Suprapubic skin (tissue), 4 donors: ENCODE results near the gene GNG4. TPM values are rescaled to one million over a fixed set of nuclear protein-coding genes. Genes with fewer than 3 reads are reported as not detected.

Source experiments
- DNase-seq, 2 donors: peaks; one replicate each; pipeline ENCODE4 v3.0.0-alpha.2; 2019; ENCODE audit warnings: low spot score in 2 of 2
- H3K27ac ChIP-seq: fragments of 200-600 bp; sonication (generic); one replicate; pipeline ENCODE4 v1.5.1; 2019
- H3K27me3 ChIP-seq: fragments of 200-600 bp; sonication (generic); one replicate; pipeline ENCODE4 v1.5.1; 2019
- H3K36me3 ChIP-seq: fragments of 200-600 bp; sonication (generic); one replicate; pipeline ENCODE4 v1.5.1; 2019
- H3K4me1 ChIP-seq: fragments of 200-600 bp; sonication (generic); one replicate; pipeline ENCODE4 v1.5.1; 2019
- H3K4me3 ChIP-seq: fragments of 200-600 bp; sonication (generic); one replicate; pipeline ENCODE4 v1.5.1; 2019; ENCODE audit warnings: mild to moderate bottlenecking
- H3K9me3 ChIP-seq: fragments of 200-600 bp; sonication (generic); one replicate; pipeline ENCODE4 v1.5.1; 2019
- EP300 ChIP-seq: sonication (generic); formaldehyde crosslinking; IDR thresholded peaks from one replicate; pipeline ENCODE4 v1.6.1; 2017; ENCODE audit warnings: antibody characterized with exemption
- POLR2A ChIP-seq, 2 donors: fragments of 450-650 bp; IDR thresholded peaks; one replicate each; pipeline ENCODE4 v1.6.1; 2017; ENCODE audit warnings: antibody characterized with exemption in 2 of 2, mild to moderate bottlenecking in 2 of 2, moderate library complexity in 2 of 2
- POLR2AphosphoS5 ChIP-seq, 3 donors: sonication (generic); formaldehyde crosslinking; IDR thresholded peaks; one replicate each; pipeline ENCODE4 v1.6.1; 2017; ENCODE audit warnings: antibody characterized with exemption in 3 of 3
- WGBS: methylation state at CpG from one replicate; pipeline ENCODE4 v1.1.5; 2018; 5-methylcytosine and 5-hydroxymethylcytosine counted together
- total RNA-seq, 4 donors: library from RNA; depleted of rRNA; stranded (reverse); fragments of >200 nt; gene quantifications; one replicate each; pipeline ENCODE4 v1.1.0, GENCODE V29; 2016
- TF ChIP-seq, protein P1 (sequence below), 2 donors: fragments of 200-600 bp in 1 of 2; fragments of 450-650 bp in 1 of 2; sonication (generic) in 1 of 2; IDR thresholded peaks; one replicate each; pipeline ENCODE4 v1.5.1; 2016 to 2019; ENCODE audit warnings: antibody characterized with exemption in 2 of 2, mild to moderate bottlenecking in 1 of 2, moderate library complexity in 1 of 2

Gene GNG4
- total RNA-seq, 4 donors from 2014 or later = 0.13 to 0.76 (median 0.72) TPM; not detected in 1

DNA sequence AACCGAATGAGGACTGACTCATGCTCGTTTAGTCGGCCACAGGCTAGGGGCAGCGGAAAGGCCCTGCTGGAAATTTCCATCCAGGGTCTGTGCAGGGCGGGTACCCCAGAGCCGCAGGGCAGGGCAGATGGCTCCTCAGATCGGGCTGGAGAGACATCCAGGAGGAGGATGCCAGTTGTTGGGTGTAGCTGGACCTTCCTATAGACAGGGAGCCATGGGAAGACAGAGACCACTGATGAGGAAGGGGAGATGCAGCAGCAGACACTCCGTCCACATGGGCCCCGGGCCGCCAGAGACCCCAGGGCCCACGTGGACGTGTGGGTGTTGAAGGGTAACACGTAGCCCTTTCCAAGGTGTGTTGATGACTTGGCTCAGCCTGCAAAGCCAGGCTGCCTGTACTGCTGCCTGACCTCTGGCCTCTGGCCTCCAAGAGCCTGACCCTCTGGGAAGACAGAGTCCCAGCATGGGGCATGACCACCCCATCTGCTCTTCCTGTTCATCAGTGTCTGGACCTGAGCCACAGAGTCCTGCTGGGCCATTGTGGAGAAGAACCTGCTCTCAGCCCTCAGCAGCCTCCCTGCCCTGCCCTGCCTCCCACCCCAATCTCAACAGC lies 4.8 kb downstream of the GNG4 start:
- Histone ChIP-seq H3K9me3 (no peaks in the 10 kb centered on the region), H3K36me3 (no peaks in the 10 kb centered on the region), H3K4me3 (no peak overlapping the region), H3K27me3 (peaks cover 51% of the 10 kb centered on the region), H3K4me1 (peaks cover 24% of the 10 kb centered on the region), H3K27ac (no peak overlapping the region)
- DNase-seq = no peak
- WGBS = 84% methylated on average over 7 of the region's 13 CpGs
- no peak for TF ChIP-seq EP300
- TF ChIP-seq POLR2A (IDR thresholded peaks at IDR 0.05) = no peak
- TF ChIP-seq POLR2AphosphoS5 (IDR thresholded peaks at IDR 0.05) = no peak
- TF ChIP-seq, protein P1, sequence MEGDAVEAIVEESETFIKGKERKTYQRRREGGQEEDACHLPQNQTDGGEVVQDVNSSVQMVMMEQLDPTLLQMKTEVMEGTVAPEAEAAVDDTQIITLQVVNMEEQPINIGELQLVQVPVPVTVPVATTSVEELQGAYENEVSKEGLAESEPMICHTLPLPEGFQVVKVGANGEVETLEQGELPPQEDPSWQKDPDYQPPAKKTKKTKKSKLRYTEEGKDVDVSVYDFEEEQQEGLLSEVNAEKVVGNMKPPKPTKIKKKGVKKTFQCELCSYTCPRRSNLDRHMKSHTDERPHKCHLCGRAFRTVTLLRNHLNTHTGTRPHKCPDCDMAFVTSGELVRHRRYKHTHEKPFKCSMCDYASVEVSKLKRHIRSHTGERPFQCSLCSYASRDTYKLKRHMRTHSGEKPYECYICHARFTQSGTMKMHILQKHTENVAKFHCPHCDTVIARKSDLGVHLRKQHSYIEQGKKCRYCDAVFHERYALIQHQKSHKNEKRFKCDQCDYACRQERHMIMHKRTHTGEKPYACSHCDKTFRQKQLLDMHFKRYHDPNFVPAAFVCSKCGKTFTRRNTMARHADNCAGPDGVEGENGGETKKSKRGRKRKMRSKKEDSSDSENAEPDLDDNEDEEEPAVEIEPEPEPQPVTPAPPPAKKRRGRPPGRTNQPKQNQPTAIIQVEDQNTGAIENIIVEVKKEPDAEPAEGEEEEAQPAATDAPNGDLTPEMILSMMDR (IDR thresholded peaks at IDR 0.05) = no peak

DNA sequence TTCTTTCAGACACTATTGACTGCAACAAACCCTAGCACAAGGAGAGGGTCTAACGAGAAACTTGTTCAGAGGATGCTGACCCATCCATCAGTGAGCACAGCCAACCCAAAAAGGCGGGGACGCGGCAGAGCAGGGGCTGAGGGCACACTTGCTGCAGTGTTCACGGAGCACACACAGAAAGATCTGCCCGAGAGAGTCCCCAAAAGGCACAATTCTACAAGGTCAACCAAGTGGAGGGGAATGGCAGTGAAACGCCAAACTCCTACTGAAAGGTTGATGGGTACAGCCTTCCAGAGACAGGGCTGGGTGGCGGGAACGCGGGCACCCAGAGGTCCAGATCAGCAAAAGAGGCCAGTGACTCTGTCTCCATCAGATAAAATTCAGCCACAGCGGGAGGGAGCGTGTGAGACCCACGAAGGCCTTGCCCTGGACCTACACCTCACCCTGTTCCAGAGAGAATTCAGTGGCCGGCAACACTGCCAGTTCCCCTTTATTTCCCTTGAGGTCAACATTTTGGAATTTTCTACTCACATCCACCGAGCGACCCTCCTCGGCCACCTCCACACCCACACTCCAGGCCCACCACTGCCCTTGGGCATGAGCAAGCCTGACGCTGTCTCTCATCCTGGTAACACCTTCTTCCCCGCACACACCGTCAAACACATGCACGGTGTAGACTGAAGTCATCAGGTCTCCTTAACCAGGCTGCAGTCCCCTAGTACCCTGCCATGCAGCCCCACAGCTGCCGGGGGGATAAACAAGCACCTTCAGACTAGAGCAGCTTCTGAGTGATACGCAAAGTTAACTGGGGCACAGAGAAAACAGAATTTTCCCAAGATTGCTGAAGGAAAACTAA lies 5.5 kb downstream of the GNG4 start:
- H3K36me3 ChIP-seq = no peaks in the 10 kb centered on the region
- no peak overlapping the region for H3K27ac ChIP-seq
- H3K27me3 ChIP-seq = peaks cover 43% of the 10 kb centered on the region
- peaks cover 17% of the 10 kb centered on the region for H3K4me1 ChIP-seq
- no peak for DNase-seq
- WGBS = 88% methylated on average over 20 of the region's 23 CpGs
- H3K4me3 ChIP-seq = no peak overlapping the region
- H3K9me3 ChIP-seq = no peaks in the 10 kb centered on the region
- TF ChIP-seq POLR2AphosphoS5 (IDR thresholded peaks at IDR 0.05) (no peak), POLR2A (IDR thresholded peaks at IDR 0.05) (no peak)
- TF ChIP-seq, protein P1 (IDR thresholded peaks at IDR 0.05) = no peak

DNA sequence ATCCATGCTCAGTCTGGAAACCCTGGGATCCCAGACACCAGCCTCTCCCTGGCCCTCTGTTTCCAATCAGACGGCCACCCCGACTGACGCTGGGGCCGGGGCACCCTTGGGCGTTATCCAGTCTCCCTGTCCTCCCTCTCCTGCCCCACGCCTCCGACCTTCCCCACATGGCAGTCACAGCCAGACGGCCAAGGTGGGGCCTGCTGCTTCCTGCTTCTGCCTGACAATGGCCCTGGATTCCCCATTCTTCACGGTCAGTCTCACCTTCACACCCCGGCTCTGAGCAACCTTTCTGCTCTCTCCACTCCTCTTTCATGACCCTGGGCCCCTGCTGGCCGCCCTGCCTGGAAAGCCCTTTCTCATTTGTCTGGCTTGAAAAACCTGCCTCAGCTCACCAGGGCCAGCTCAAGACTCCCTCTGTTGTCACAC lies 6.6 kb downstream of the GNG4 start:
- peaks cover 9% of the 10 kb centered on the region for H3K4me1 ChIP-seq
- H3K27me3 ChIP-seq = peaks cover 32% of the 10 kb centered on the region
- no peaks in the 10 kb centered on the region for H3K36me3 ChIP-seq
- H3K9me3 ChIP-seq = no peaks in the 10 kb centered on the region
- no peak for DNase-seq
- WGBS = 65% methylated on average over 11 of the region's 11 CpGs
- H3K27ac ChIP-seq = no peak overlapping the region
- no peak for TF ChIP-seq POLR2A (IDR thresholded peaks at IDR 0.05)
- no peak for TF ChIP-seq EP300
- TF ChIP-seq, protein P1 (IDR thresholded peaks at IDR 0.05) = no peak
- TF ChIP-seq POLR2AphosphoS5 (IDR thresholded peaks at IDR 0.05) = no peak
- no peak overlapping the region for H3K4me3 ChIP-seq

DNA sequence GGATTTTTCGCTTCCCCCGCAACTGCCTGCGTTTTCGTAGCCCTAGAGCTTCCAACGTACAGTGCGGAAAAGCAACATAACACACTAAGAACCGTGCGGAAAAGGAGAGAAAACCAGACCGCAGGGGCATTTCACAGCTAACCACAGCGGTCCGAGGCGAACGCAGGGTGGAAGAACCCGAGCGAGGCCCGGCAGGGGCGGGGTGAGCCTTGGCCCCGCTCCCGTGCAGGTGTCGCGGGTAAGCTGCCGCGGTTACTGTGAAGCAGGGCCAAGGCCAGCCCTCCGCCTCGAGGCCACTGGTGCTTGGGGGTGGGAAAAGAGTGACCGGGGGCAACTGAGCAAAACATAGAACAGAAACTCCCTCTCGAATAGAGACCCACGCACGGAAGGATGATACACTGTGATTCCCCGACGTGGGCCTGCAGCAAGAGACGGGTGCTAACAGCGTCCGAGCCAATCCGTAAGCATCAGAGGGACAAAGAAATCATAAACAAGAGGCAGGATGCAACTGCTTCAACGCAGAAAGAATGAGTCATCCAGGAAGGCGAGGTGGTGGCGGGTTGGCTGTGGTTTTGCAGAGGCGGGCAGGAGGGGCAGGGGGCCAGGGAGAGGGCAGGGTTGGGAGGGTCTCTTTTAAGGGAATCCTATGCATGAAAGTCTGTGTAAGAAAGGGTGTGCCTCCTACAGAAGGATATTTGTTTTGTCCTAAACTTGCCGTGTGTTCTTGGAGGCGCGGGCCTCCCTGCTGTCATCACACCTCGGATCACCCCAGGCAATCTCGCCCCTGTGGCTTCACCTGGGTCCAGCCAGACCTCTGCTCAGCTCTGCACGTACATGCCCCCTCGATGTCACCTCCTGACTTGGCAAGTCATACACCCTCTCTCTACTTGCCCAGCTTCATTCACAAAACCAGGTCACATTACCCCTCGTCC lies 7.3 kb downstream of the GNG4 start:
- 54% methylated on average over 46 of the region's 47 CpGs for WGBS

More for the DNA sequence above, 7.3 kb downstream of the GNG4 start:
- no peaks in the 10 kb centered on the region for H3K36me3 ChIP-seq
- H3K27ac ChIP-seq = no peak overlapping the region
- TF ChIP-seq, protein P1 (IDR thresholded peaks at IDR 0.05) = no peak
- peaks cover 25% of the 10 kb centered on the region for H3K27me3 ChIP-seq
- H3K9me3 ChIP-seq = no peaks in the 10 kb centered on the region
- H3K4me3 ChIP-seq = peak overlapping the region; percentile 33
- peaks cover 9% of the 10 kb centered on the region for H3K4me1 ChIP-seq
- no peak for DNase-seq
